DOHH2 (cell line): Measurements from ENCODE around the gene MT1X.

Source experiments
- CTCF ChIP-seq: fragments of 200-600 bp; sonication (generic); IDR thresholded peaks from one replicate; pipeline ENCODE4 v1.5.1; 2014; ENCODE audit warnings: antibody characterized with exemption, mild to moderate bottlenecking, low read depth, low read length; ENCODE audit not compliant: poor library complexity, severe bottlenecking
- EZH2phosphoT487 ChIP-seq: fragments of 200-600 bp; sonication (generic); IDR thresholded peaks from 2 replicates; pipeline ENCODE4 v1.6.1; 2017; ENCODE audit warnings: borderline replicate concordance, mild to moderate bottlenecking, antibody characterized with exemption, low read length, moderate library complexity, mixed read lengths

DNA sequence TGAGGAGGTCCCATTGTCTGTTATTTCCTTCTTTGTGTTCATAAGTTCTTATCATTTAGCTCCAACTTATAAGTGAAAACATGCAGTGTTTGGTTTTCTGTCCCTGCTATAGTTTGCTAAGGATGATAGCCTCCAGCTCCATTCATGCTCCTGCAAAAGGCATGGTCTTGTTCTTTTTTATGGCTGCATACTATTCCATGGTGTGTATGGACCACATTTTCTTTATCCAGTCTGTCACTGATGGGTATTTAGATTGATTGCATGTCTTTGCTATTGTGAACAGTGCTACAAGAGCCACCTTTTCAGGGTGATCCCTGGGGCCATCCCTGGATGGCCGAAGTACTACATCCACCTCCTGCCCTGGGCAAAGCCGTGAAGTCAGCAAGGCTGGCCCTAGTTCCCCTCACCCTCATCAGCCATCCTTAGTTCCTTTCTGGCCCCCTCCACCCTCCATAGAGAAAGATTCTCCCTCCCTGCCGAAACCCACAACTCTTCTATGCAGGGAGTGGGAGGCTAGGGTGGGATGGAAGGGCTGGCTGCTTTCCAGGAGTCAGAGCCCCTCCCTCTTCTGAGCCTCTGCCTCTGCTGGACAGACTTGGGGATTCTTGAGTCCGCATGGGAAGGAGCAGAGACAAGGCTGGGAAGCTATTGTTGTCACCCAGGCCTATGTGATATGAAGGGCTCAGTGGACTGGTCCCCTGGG is 8.3 kb downstream of the MT1X start:
- TF ChIP-seq CTCF (no peak), EZH2phosphoT487 (no peak)
